CD4-positive, alpha-beta T cell treated with Interleukin-4 for 4 hours (primary cell): ENCODE measurements around the gene CDH4.

Experiments
- DNase-seq: peaks from one replicate; pipeline ENCODE4 v3.0.0-alpha.2; 2020

CDH4 gene

DNA sequence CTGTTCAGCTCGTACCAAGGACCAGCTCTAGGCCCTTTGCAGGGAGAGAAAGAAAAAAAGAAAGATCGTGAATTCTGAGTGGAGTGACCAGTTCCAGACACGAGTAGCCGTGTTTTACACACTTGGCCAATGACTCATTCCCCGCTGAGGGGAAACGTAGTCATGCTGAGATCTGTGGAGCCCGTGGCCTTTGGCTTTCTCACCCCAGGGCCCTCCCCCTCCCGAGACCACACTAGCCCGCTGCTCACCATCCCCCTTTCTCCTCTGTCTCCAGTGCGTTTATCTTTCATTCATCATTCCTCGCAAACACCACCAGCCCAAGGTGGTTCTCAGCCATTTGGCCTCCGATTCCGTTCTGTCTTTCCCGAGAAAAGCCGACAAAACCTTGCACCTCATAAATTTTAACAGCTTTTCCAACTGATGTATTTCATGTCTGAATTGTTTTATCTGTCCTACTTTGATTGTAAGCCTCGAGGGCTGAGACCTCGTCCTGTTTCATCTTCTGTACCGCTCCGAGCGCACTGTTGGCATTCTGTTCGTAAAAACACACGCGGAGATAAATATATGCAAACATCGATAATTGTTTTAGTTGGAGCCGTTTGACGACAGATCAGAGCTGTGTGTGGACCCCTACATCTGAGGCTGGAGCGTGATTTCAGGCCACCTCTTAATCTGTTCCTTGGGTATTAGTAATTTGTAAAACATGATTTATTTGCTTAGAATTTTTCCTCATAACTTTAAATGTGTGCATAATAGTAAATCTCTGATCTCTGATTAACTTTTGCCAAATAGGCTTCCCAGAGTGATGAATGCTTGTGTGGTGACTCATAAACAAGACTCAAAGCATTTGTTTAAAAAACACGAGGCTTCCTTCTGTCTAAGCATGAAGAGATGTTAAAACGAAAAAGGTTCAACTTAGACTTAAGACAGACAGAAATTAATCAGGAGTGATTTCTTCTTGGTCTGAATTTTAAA, 336.6 kb downstream of the CDH4 start:
- no peak for DNase-seq

DNA sequence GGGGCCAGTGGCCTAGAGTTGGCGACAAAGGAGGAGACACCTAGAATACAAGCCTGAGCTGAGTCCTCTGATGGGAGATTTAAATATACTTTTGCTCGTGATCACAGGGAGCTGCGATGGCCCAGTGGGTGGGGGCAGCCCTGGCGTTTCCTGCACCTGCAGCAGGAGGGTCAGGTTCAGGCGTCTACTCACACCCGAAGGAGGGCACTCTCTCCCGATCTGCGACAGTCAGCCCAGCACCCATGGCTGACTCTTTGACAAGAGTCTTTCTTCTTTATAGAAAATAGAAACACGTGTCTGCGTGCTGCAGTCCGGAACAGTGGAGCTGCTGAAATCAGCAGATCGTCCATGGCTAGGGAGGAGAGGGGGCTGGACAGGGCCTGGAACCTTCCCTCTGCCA, 338.2 kb downstream of the CDH4 start:
- DNase-seq = no peak

DNA sequence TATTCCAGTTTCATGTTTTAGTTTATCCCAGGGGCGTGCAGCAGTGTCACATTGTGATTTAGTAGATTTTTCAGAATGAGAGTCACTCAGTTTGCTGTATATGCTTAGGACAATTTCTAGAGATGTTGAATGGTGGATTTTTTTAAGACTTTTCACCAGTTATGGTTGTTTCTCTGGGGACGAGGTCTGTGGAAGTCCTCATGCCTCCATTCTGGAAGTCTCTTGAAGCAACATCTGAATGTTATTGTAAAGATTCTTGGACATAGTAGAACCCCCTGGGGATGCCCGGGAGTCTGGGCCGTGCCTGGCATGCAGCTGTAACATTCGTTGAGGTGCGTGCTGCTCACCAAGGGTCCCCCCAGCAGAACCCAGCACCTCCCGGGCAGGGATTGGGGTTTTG, 341.5 kb downstream of the CDH4 start:
- DNase-seq = no peak

DNA sequence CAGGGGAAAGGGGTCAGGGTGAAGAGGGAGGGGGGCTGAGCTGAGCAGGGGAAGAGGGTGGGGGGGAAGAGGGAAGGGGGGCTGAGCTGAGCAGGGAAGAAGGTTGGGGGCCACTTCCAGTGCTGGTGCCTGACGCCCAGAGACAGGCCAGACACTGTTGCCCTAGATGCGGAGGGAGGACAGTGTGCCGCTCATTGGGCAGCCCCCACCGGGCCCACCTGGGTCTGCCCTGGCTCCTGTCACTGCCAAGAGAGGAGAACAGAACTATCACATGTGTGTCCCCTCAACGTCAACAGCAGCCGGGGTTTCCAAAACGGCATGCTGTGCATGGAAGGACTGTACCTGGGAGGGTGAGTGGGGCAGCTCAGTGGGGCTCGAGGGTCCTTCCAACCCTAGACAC, 342.1 kb downstream of the CDH4 start:
- no peak for DNase-seq

DNA sequence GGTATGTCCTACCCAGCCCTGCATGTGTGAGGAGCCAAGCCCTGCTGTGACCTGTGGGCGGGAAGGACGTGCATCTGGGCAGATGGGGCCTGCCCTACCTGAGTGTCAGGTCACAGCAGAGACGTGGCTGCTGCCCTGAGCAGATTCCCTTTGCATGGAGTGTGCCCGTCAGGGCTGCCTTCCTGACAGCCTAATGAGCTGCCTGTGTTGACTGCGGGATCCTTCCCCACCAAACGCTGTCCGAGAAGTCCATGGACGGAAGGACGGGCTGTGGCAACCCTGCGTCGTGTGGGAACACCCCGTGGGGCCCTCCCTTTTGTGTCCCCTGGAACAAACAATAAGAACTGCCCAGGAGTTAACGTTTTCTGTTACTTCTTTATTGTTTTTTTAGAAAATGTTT, 343.2 kb downstream of the CDH4 start:
- no peak for DNase-seq

DNA sequence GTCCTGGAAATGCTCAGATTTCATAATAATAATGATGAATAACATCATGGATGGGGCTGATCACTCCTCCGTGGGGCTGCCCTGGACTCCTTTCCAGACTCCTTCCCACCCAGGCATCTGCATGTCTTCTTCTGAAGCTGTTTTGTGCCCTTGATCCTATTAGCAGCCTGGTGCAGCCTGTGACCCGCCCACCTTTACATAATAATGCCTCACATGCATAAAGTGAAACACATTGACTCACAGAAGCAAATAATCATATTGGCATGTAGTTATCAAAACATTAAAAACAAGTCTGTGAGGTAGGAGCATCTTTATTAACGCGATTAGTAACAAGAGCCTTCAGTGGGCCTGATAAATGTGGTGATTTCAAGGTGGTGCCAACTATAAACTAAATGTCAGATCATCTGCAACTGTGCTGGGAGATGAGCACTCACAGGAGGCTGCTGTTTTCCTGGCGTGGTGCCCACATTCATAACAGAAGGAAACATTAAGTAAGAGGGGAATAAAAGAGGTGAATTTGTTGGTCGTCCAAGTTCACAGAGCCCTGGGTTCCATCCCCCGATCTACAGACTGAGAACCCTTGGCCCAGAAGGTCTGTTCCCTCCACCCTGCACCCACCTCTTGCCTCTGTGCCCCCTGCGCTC, 344.7 kb downstream of the CDH4 start:
- no peak for DNase-seq

DNA sequence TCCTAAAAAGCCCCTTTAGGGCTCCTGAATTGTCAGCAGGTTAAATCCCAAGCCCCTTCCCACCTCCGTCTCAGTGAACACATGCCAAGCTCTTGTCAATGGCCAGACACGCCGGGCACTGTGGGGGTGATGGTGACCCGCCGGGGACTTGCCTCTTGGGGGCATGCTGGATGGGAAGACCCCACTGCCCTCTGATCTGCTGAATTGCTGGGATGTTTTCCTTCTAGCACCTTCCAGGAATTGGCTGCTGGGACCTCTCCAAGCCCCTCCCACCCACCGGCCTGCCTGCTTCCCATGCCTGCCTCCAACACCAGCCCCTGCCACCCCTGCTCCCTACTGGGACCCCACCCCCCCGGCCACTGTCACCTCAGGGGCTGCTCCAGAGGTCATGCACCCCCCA, 345.9 kb downstream of the CDH4 start:
- DNase-seq = no peak

DNA sequence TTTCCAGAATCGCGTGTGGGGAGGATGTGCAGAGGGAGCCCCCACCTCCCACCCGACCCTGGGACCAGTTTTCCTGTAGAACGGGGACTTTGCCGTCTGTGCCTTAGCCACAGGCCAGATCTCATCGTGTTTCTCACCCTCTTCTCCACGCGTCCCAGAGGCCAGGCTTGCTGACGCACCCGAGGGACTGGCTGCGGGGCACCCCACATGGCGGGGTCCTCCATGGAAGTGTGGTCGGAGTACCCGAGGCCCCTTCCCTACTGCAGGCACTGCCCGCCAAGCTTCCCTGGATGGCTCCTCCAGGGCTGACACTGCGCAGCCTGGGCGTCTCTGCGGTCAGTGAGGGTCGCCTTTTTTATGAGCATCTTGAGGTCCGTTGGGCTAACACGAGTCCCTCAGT, 346.5 kb downstream of the CDH4 start:
- DNase-seq = no peak

DNA sequence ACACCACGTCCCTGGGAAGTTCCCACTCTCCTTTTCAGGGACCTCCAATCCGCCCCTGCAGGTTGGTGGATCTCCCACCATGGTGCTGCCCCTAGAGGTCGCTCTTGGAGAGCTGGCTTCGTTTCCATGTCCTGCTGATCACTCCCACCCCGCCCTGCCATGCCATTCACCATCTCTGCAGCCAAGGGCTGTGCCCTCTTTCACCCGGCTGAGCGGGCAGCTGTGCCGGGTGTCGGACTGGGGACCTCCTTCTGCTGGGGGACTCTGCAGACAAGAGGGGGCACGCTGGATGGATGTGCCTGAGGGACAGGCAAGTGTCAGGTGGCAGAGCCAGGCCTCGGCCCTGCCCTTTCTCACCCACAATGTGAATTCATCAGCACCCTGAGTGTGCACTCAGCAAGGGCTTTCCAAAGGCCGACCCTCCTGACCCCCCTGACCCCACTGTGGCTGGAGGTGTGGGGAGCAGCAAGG, 347.0 kb downstream of the CDH4 start:
- DNase-seq = no peak

DNA sequence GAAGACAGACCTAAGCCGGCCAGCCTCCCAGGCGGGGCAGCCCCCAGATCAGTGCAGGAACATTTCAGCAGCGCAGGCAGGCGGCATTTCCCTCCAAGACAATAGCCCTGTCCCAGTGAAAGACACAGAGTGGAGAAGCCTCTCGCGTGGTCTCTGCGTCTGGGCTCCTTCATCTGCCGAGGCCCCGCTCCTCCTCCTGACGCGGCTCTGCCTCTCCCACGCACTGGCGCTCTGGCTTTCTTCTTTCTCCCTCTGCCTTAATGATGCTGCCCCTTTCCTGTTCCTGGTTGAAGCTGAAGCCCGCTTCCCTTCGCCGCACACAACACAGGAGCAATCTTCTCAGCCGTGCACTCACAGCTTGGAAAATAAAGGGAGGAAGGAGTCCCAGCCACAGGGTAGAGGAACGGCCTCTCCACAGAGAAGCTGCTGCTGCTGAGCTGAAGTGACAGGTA, 347.5 kb downstream of the CDH4 start:
- no peak for DNase-seq

DNA sequence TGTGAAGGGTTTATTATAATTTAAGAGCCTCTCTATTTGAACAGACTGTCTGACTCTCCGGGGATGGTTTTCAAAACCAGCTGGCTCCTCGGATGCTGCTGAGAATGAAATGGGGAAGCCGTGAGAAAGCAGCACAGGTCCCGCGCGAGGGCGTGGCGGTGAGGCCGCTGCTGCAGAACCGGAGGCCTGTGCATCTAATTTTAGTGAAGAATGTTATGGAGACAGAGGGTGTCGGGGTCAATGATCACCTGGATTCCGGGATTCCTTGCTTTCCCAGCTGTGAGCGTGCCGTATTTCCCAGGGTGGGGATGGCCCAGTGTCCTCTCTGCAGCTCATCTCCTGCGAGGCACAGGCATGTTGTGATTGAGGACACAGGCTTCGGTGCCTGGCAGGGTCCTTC, 348.0 kb downstream of the CDH4 start:
- DNase-seq = no peak

DNA sequence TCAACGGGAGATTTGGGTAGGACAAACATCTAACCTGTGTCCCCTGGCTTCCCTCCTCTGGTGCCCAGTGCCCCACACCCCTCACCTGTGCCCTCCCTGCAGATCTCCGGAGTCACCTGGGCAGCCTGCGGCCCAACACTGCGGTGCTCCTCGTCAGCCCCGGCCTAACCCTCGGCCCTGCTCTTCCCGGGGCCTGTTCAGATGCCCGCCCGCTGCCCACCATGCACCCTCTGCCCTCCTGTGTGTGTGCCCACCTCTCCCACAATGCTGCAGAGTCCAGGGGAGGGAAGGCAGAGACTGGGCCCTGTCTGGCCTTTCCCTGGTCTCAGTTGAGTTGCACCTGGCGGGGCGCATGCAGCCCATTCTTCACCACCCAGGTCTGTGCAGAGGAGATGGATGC, 349.3 kb downstream of the CDH4 start:
- no peak for DNase-seq

DNA sequence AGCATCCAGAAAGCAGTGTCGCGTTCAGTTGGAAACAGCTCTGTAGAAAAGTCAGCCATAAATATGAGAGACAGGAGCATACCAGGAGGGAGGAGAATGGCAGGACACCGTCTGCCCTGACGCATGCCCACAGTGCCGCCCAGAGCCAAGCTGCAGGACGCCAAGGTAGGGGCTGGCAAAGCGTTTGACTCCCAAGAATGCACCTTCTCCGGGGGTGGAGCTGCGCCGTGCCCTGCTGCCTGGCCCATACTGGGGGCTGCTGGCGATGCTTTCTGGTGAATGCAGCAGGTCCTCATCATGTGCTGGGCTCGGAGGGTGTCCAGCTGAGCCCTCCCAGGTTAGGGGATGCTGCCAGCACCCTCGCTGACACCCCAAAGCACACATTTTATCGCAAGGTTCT, 349.8 kb downstream of the CDH4 start:
- DNase-seq = no peak

DNA sequence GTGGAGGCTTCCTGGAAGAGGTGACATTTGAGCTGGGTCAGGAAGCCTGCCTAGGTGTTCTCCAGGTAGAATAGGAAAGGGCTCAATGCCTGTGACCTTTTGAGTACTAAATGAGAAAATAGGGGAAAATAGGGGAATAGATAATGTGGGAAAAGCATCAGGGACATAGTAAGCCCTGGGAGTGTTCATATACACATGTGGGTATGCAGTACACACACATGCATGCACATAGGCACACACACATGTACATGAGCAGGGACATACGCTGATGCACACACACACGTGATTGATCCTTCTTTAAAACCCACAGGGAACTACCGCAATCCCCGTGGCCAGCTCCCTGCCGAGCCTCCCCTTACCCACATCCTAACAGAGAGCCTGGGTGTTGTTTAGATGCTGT, 351.7 kb downstream of the CDH4 start:
- no peak for DNase-seq

DNA sequence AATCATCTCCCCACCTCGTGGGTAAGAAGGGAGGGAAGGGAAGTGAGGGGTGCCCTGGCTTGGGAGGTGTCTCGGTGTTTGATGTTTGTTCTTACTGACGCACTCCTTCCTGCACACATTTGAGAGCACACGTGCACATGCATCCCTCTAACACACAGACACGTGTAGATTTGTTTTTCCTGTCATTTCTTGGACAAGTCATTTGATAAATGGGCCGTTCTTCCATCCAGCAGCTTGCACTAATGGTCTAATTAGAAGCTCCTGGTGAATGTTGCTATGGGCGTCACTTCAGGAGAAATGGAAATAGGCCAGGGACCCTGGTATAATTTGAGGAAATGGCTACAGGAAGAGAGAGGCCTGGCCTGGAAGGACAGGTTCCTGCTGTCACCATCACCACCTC, 352.5 kb downstream of the CDH4 start:
- DNase-seq = no peak

DNA sequence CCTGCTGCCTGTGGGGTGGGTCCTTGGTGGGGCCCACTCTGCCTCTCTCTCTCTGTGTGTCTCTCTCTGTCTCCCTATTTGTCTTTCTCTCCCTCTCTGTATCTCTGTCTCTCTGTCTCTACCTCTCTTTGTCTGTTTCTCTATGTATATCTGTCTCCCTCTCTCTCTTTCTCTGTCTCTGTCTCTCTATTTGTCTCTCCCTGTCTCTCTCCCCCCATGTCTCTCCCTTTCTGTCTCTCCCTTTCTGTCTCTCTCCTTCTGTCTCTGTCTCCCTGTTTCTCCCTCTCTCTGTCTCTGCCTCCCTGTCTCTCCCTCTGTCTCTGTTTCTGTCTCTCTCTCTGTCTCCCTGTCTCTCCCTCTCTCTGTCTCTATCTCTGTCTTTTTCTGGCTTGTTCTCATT, 353.2 kb downstream of the CDH4 start:
- DNase-seq = no peak

DNA sequence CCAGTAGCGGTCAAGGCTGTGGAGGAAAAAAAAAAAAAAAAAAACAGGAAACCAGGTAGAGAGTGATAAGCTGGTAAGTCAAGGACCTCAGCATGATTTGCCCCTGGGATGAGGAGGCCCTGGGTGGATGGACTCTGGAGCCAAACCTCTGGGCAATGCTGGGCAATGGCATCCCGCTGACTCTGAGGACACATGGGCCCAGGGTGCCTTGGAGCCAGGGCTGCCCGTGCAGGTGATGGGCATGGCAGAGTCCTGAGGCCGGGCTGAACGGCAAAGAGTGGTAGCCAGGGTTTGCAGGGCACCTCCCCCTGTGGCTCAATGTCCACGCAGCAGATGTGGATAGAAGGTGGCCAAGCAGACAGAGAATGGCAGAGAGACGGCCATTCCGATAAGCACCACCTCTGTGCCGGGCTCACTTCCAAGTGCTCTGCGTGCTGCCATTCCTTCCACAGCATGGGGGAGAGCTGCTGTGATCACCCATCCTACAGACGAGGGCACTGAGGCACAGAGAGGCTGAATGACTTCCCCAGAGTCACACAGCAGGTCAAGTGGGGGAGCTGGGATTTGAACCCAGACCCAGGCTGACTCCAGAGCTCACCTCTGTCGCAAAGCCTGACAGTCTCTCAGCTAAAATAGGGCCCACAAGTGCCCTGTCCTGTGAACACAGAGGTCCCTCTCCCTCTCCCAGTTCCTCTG, 353.9 kb downstream of the CDH4 start:
- DNase-seq = no peak

DNA sequence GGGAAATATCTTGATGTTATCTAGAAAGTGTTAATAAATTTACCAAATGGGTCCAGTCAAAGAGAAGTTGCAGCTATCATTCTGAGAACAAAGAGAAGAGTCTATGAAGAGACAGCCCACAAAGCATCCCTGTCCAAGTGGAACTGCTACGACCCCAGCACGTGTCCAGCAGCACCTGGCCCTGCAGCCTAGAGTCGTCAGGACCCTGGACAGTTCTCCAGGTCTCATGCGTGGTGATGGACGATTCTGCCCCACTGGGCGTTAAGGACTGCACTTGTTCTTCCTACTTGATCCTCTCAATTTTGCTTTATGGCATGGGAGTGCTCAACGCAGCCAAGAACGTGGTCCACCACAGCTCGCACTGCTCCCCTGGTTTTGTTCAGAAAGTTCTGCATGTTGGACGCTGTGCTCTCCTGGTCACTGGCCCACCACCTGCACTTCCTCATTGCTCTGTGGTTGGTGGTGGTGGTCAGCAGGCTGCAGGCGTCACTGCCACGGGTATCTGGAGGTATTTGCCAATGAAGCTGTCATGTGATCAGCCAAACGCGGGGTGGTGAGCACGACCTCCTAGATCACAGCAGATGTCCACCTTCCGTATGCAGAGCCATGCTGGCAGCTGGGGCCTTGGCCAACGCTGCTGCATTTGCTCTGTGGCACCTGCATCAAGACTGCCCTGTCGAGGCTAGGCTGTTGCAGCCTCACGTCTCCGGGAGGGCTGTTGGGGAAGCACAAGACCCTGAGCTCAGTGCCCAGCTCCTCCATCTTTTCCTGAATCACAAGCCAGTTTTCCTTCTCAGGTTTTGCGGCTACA, 356.4 kb downstream of the CDH4 start:
- DNase-seq = no peak

DNA sequence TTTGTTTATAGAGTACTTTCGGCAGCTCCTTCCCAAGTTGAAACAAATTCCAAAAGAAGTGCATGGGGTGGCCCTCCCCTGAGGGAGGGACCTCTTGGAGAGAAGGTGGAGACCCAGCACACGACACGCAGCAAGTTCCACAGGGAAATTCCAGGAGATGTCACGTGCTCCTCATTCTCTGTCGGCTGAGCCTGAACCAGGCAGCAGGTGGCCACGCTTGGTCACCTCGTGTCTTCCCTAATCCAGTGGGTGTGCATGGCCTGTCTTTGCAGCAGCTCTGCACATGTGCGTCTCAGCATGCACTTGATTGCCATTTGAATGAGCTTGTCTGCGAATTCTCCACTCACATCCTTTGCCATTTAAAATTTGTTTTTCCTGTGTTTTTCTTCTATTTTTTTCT, 357.4 kb downstream of the CDH4 start:
- DNase-seq = no peak

DNA sequence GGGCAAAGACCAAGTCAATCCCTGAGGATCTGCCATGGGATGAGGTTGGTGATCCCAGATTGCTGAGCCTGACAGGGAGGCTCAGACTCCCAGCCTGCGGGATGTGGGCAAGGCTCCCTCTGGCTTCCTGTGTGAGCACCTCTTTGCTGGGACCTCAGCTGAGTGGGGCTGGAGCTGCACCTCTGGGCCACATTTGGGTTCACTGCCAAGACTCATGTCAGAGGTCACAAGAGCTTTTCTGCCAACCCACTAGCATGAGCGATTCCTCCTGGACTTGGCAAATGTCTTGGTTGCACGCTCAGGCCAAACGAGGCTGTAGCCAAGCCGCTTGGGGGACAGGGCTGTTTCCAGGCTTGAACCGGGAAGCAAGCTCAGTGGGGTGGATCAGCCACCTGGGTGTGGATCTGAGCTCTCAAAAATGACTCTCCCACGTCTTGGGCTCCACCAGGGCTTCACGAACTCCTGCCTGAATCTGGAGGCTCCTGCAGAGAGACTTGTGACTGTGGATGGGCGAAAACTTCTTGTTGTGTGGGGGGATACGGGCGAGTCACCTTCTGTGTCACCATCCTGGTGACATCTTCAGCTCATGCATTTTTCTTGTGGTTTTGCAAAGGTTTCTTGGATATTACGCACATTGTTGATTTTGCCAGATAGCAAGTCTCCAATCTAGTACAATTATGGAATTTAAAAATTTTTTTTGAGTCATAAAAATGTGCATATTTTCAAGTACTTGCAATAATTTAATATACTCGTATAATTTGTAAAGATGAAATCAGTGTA, 359.5 kb downstream of the CDH4 start:
- DNase-seq = no peak

DNA sequence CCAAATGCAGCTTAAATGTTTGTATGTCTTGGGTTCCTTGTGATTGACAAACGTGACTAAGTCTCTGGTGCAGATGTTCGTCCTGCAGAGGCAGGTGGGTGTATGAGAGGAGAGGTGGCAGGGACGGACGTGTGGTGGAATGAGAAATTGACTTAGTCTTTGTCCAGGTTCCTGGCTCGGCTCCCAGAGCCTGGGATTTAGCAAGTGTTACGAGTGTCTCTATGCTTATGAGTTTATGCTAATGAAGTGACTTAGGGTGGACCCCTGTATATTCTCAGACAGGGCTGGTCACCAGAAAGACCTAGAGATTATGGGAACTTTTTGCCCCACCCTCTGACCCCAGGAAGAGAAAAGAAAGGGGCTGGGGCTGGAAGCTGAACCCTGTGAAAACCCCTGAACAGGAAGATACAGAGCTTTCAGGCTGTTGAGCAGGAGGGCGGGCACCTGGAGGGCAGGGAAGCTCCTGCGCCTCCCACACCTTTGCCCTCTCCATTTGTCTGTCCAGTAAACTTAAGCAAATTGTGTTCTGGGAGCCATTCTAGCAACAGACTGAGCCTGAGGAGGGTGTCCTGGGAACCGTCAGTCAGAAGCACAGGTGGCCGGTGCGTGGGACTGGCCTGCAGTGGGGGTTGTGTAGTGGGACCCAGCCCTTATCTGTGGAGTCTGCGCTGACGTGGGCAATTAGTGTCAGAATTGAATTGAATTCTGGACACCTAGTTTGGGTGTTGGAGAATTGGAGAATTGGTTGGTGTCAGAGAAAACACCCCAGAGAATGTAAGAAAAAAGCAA, 362.1 kb downstream of the CDH4 start:
- no peak for DNase-seq
